NCI-H2029 treated with DMSO at 0.1 percent for 48 hours (cell line): ENCODE data around the gene RAB20.
"Not testable (repeated sequence)": the region's sequence is repeated elsewhere in the genome, so short reads cannot be mapped to it uniquely, and the experiment has no call there.

Source experiments
- DNase-seq: peaks from one replicate; lab custom pipeline; 2025; lab: John Stamatoyannopoulos, UW

Gene RAB20

GRCh38 chr13:110575322-110576069 is 14.0 kb upstream of the RAB20 start:
- no peak for DNase-seq

- DNase-seq, result no peak
Measured at GRCh38 chr13:110574161-110574560, 12.6 kb upstream of the RAB20 start.

- DNase-seq, result no peak
Measured at GRCh38 chr13:110572778-110573118, 11.2 kb upstream of the RAB20 start.

- DNase-seq, result no peak
Measured at GRCh38 chr13:110571896-110572777, 10.6 kb upstream of the RAB20 start.

- DNase-seq, result no peak
Measured at GRCh38 chr13:110570886-110571285, 9.4 kb upstream of the RAB20 start.

- DNase-seq, result not testable (repeated sequence)
Measured at GRCh38 chr13:110569962-110570361, 8.4 kb upstream of the RAB20 start.

GRCh38 chr13:110568612-110569011 is 7.1 kb upstream of the RAB20 start:
- DNase-seq, result no peak

- no peak for DNase-seq
Measured at GRCh38 chr13:110566171-110566570, 4.6 kb upstream of the RAB20 start.

GRCh38 chr13:110565296-110565695 is 3.8 kb upstream of the RAB20 start:
- DNase-seq, result peak; percentile 15

GRCh38 chr13:110564472-110564985 is 3.0 kb upstream of the RAB20 start:
- DNase-seq, result no peak

GRCh38 chr13:110563463-110563774 is 1.9 kb upstream of the RAB20 start:
- no peak for DNase-seq

- DNase-seq, result no peak
Measured at GRCh38 chr13:110562696-110563462, 1.4 kb upstream of the RAB20 start.

- no peak for DNase-seq
Measured at GRCh38 chr13:110562036-110562597, 595 bp upstream of the RAB20 start.

GRCh38 chr13:110560601-110561343 is 750 bp downstream of the RAB20 start:
- DNase-seq, result no peak

GRCh38 chr13:110559986-110560385 is 1.5 kb downstream of the RAB20 start:
- no peak for DNase-seq

- DNase-seq, result peak; percentile 75
Measured at GRCh38 chr13:110559429-110559943, 2.0 kb downstream of the RAB20 start.

- peak; percentile 78 for DNase-seq
Measured at GRCh38 chr13:110557610-110558305, 3.8 kb downstream of the RAB20 start.

GRCh38 chr13:110557082-110557481 is 4.4 kb downstream of the RAB20 start:
- no peak for DNase-seq

- DNase-seq, result no peak
Measured at GRCh38 chr13:110556224-110556606, 5.3 kb downstream of the RAB20 start.

- peak; percentile 73 for DNase-seq
Measured at GRCh38 chr13:110555601-110556223, 5.8 kb downstream of the RAB20 start.
